SU-DHL-6 (cell line): Measurements from ENCODE around the gene CAMK4.

ENCODE experiments used
- H2AFZ ChIP-seq: fragments of 200-600 bp; sonication (generic); 2 replicates; pipeline ENCODE4 v1.6.1; 2014; ENCODE audit warnings: low read depth, mild to moderate bottlenecking, moderate library complexity, mixed read lengths, antibody characterized with exemption, low read length; ENCODE audit not compliant: severe bottlenecking
- H3F3A ChIP-seq: fragments of 200-600 bp; shearing (Covaris generic); 2 replicates; pipeline ENCODE4 v1.6.0; 2016; ENCODE audit warnings: antibody characterized with exemption, mild to moderate bottlenecking; ENCODE audit not compliant: insufficient read depth
- H3K27ac ChIP-seq: fragments of 200-600 bp; sonication (generic); 2 replicates; pipeline ENCODE4 v1.5.1; 2016; ENCODE audit warnings: low read depth, mild to moderate bottlenecking, low read length, moderate library complexity, mixed read lengths
- H3K27me3 ChIP-seq: fragments of 200-600 bp; sonication (generic), shearing (Covaris generic); 2 replicates; pipeline ENCODE4 v1.6.0; 2014; ENCODE audit warnings: mild to moderate bottlenecking, low read length
- H3K36me3 ChIP-seq: fragments of 200-600 bp; sonication (generic); 2 replicates; pipeline ENCODE4 v1.6.1; 2014; ENCODE audit warnings: mild to moderate bottlenecking, low read length, mixed read lengths
- H3K4me2 ChIP-seq: fragments of 300-600, 200-600 bp; shearing (Covaris generic), sonication (generic); 2 replicates; pipeline ENCODE4 v1.6.0; 2014; ENCODE audit warnings: low read length, low read depth, mild to moderate bottlenecking; ENCODE audit not compliant: poor library complexity, severe bottlenecking
- H3K4me3 ChIP-seq: fragments of 200-600 bp; sonication (generic); 2 replicates; pipeline ENCODE4 v1.5.1; 2014; ENCODE audit warnings: antibody characterized with exemption, low read length, mild to moderate bottlenecking, mixed read lengths; ENCODE audit not compliant: insufficient read depth, poor library complexity, severe bottlenecking
- H3K79me2 ChIP-seq: fragments of 200-600 bp; sonication (generic); 2 replicates; pipeline ENCODE4 v1.6.1; 2014; ENCODE audit warnings: mild to moderate bottlenecking, low read length, moderate library complexity; ENCODE audit not compliant: insufficient read depth
- H3K9ac ChIP-seq: fragments of 200-600 bp; sonication (generic); 2 replicates; pipeline ENCODE4 v1.7.0; 2014; ENCODE audit warnings: mild to moderate bottlenecking, low read length
- H3K9me2 ChIP-seq: fragments of 200-600 bp; sonication (generic); replicated peaks from 2 replicates; pipeline ENCODE4 v1.6.1; 2014; ENCODE audit warnings: low read length; ENCODE audit not compliant: insufficient read depth
- H3K9me3 ChIP-seq: fragments of 200-600 bp; sonication (generic); 2 replicates; pipeline ENCODE4 v1.6.1; 2014; ENCODE audit warnings: low read length, mixed read lengths; ENCODE audit not compliant: insufficient read depth
- H4K20me1 ChIP-seq: fragments of 200-600 bp; sonication (generic); 2 replicates; pipeline ENCODE4 v1.6.1; 2014; ENCODE audit warnings: low read depth, mild to moderate bottlenecking, antibody characterized with exemption, low read length, moderate library complexity, mixed read lengths
- EZH2phosphoT487 ChIP-seq: fragments of 200-600 bp; sonication (generic), shearing (Covaris generic); conservative IDR thresholded peaks from 2 replicates; pipeline ENCODE4 v1.6.1; 2018; ENCODE audit warnings: mild to moderate bottlenecking, antibody characterized with exemption, low read length, moderate library complexity, mixed read lengths
- TF ChIP-seq, protein P1 (sequence below): fragments of 200-600 bp; sonication (generic); IDR thresholded peaks from one replicate; pipeline ENCODE4 v1.5.1; 2017; ENCODE audit warnings: antibody characterized with exemption, mild to moderate bottlenecking, low read length, moderate library complexity; ENCODE audit not compliant: insufficient read depth, poor library complexity, severe bottlenecking

Gene CAMK4

DNA sequence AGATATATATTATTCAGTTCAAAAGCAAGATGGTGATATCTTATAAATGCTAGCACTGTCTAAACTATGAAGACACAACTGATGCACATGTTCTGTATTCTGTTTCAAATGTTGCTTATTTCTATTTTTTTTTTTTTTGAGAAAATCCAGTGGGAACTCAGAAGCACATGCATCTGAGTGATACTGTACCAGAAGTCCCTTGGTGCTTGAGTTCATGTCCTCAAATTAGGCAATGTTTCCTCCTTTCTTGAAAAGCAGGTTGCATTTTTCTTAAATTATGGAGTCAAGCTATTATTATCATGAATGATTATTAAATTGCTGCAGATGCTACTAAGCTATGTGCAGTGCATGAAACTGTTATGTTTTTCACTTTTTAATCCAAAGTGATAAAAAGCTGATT lies 70.4 kb downstream of the CAMK4 start:
- Histone ChIP-seq H3K4me3 (no peak overlapping the region), H3K36me3 (no peaks in the 10 kb centered on the region), H3K27me3 (no peaks in the 10 kb centered on the region), H3K9me2 (no peaks in the 10 kb centered on the region), H3F3A (no peaks in the 10 kb centered on the region), H3K79me2 (no peaks in the 10 kb centered on the region), H3K27ac (no peak overlapping the region), H4K20me1 (no peaks in the 10 kb centered on the region), H3K4me2 (no peak overlapping the region), H2AFZ (no peak overlapping the region), H3K9me3 (peaks cover 9% of the 10 kb centered on the region; the same call in 1 of the 2 replicates), H3K9ac (no peak overlapping the region)
- TF ChIP-seq EZH2phosphoT487, result no peak
- TF ChIP-seq, protein P1, sequence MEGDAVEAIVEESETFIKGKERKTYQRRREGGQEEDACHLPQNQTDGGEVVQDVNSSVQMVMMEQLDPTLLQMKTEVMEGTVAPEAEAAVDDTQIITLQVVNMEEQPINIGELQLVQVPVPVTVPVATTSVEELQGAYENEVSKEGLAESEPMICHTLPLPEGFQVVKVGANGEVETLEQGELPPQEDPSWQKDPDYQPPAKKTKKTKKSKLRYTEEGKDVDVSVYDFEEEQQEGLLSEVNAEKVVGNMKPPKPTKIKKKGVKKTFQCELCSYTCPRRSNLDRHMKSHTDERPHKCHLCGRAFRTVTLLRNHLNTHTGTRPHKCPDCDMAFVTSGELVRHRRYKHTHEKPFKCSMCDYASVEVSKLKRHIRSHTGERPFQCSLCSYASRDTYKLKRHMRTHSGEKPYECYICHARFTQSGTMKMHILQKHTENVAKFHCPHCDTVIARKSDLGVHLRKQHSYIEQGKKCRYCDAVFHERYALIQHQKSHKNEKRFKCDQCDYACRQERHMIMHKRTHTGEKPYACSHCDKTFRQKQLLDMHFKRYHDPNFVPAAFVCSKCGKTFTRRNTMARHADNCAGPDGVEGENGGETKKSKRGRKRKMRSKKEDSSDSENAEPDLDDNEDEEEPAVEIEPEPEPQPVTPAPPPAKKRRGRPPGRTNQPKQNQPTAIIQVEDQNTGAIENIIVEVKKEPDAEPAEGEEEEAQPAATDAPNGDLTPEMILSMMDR, result no peak

DNA sequence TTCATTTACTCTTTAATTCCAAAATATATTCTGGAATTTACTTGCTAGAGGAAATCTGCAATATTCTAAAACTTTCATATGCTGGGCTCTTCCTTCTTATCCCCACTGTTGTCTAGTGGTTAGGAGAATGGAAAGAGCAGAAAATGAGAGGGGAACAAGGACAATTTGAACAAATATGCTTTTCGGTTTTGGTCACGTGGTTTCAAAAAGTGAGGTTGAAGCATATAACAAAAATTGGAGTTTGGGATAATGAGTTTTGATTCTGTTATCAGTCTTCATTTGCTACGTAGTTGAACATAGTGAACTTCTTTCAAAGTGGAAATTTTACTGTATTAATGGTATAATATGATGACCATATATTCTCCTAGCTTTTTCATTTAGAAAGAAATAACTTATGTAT lies 71.5 kb downstream of the CAMK4 start:
- H3F3A ChIP-seq, result no peaks in the 10 kb centered on the region
- H3K36me3 ChIP-seq, result no peaks in the 10 kb centered on the region
- peaks cover 15% of the 10 kb centered on the region; the same call in 1 of the 2 replicates for H3K9me3 ChIP-seq

DNA sequence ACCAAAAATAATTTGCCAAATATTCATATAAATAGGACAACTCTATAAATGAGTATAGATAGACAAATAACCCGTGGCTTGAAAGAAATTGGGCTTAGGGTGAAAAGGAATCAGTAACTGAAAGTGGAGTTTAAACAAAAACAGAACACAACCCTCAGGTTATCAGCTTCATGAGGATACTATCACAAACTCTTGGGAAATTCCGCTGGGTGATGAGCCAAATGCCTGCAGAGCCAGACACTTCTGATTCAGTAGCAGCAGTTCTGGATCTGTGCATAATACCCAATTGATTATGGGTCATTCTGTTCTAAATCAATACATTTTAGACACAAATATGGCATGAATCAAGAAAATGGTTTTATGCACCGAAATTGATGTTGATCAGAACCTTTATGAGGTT lies 72.4 kb downstream of the CAMK4 start:
- Histone ChIP-seq H3K9ac (no peak overlapping the region), H4K20me1 (no peaks in the 10 kb centered on the region), H3K4me3 (no peak overlapping the region), H3K9me3 (peaks cover 15% of the 10 kb centered on the region; the same call in 1 of the 2 replicates), H3K27me3 (no peaks in the 10 kb centered on the region), H3K36me3 (no peaks in the 10 kb centered on the region), H2AFZ (no peak overlapping the region), H3K79me2 (no peaks in the 10 kb centered on the region), H3F3A (no peaks in the 10 kb centered on the region), H3K9me2 (no peaks in the 10 kb centered on the region), H3K4me2 (no peak overlapping the region), H3K27ac (no peak overlapping the region)
- TF ChIP-seq, protein P1, result no peak
- TF ChIP-seq EZH2phosphoT487, result no peak

More for the DNA sequence above, 71.5 kb downstream of the CAMK4 start:
- no peaks in the 10 kb centered on the region for H4K20me1 ChIP-seq
- H3K27ac ChIP-seq, result no peak overlapping the region
- TF ChIP-seq, protein P1, result no peak
- no peak for TF ChIP-seq EZH2phosphoT487
- H3K79me2 ChIP-seq, result no peaks in the 10 kb centered on the region
- no peaks in the 10 kb centered on the region for H3K9me2 ChIP-seq
- no peak overlapping the region for H3K9ac ChIP-seq
- H2AFZ ChIP-seq, result no peak overlapping the region
- no peak overlapping the region for H3K4me2 ChIP-seq
- no peak overlapping the region for H3K4me3 ChIP-seq
- no peaks in the 10 kb centered on the region for H3K27me3 ChIP-seq
